GM18868 (cell line): ENCODE measurements around the gene GNAZ.

ENCODE experiments used
- ATAC-seq: cut with Tn5 transposase; IDR thresholded peaks from one replicate; pipeline ENCODE4 v1.9.1; 2021; ENCODE audit warnings: mild to moderate bottlenecking, moderate library complexity; ENCODE audit not compliant: unreplicated experiment

GNAZ gene

GRCh38 chr22:23075525-23076216 lies 5.4 kb downstream of the GNAZ start:
- no peak for ATAC-seq

DNA sequence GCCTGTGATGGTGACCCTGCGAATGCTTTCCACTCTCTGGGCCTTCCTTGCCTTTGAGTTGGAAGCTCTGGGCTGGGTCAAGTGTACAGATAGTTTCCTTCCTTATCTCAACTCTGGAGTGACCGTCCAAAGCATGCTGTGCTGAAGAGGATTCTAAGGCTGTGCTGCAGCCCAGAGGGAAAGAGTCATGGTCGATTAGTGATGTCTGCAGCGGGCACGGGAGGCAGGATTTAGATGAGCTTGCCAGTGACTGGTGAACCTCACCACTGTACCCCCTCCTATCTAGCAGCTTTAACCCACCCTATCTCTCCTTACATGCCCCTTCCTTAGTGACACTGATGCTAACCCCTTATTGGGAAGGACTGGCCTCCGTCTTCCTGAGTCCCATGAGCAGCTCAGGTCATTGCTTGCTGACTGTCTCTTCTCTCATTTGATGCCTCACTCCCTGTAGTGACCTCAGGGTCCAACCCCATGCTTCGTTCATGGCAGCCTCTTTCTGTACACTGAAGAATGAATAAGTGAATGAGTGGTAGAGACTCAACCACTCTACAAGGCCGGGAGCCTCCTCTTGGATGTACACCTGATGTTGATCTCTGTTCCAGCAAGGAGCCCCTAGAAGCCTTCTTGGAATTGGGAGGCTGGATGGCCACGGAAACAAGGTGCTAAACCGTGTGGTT lies 6.7 kb downstream of the GNAZ start:
- ATAC-seq, result no peak

- ATAC-seq, result no peak
Observed at GRCh38 chr22:23077627-23078461, 7.5 kb downstream of the GNAZ start.

DNA sequence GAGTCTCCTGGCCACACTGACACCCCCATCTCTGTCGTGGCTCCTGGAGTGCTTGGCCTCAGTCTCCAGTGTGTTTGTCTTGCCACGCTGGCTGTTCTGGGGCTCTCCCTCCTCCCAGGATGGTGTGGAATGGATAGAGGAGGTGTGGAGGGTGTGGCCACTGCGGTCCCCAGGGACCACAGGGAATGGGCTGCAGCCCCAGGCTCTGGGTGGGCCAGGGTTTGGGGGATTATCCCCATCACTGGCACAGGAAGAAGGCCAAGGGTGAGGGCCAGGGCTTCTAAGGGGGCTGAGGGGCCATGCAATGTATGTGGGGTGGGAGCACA lies 8.1 kb downstream of the GNAZ start:
- ATAC-seq, result no peak

GRCh38 chr22:23079240-23079768 lies 9.0 kb downstream of the GNAZ start:
- no peak for ATAC-seq

DNA sequence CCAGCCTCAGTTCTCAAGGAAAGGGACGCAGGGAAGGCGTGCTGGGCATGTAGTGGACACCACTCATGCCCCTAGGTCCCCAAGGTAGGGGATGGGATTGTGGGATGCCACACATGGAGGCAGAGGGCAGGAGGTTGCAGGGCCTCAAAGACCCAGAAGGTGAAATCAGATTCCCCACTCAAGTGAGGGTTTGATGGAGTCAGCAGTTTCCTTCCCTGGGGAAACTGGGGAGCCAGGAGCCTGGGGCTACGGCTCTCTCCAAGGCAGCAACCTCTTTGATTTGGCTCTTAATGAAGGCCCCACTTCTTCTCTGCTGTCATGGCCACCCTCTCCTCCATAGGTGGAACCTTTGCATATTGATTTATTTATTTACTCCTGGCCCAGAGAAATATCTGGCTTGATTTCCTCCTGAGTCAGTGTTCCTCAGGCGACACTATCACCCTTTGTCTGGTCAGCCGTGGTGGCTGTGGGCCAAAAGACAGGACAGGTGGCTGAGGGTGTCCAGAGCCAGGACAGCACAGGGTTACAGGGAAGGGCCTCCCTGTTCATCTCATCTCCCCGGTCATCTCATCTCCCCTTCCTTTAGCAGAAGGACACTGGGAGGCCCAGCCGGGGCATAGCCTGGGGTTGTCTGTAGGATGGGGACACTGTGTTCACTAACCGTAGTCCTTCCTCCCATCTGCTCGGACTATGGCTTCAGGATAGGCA lies 9.6 kb downstream of the GNAZ start:
- ATAC-seq, result no peak

DNA sequence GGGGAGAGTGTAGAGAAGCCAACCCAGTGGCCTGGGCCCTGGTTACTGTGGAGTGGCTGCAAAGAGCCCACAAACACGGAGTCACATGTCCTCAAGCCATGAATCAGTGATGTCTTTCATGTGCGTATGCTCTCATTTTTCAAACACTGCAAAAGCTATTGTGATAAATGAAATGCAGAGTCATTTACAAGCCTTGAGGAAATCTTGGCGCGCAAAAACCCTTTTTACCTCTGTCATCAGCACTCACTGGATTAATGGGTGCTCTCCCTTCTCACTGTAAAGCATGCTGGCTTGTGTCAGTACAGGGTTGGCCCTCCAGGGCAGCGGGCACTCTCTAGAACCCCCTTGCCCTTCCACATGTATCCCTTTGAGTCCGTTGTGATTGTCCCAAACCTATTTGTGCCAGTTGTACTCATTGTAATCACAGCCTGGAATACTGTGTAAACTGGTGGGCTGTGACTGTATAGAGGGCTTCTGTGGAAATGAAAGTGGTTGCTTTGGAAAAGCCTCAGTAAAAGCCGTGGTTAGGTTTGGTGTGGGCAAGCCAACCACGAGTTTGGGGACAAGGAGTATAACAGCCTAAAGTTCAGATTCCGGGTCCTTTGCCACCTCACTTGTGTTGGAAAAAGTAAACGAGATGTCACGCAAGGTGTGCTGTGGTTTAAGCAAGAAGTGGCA lies 10.4 kb downstream of the GNAZ start:
- ATAC-seq, result no peak

- no peak for ATAC-seq
Observed at GRCh38 chr22:23082534-23083314, 12.4 kb downstream of the GNAZ start.

DNA sequence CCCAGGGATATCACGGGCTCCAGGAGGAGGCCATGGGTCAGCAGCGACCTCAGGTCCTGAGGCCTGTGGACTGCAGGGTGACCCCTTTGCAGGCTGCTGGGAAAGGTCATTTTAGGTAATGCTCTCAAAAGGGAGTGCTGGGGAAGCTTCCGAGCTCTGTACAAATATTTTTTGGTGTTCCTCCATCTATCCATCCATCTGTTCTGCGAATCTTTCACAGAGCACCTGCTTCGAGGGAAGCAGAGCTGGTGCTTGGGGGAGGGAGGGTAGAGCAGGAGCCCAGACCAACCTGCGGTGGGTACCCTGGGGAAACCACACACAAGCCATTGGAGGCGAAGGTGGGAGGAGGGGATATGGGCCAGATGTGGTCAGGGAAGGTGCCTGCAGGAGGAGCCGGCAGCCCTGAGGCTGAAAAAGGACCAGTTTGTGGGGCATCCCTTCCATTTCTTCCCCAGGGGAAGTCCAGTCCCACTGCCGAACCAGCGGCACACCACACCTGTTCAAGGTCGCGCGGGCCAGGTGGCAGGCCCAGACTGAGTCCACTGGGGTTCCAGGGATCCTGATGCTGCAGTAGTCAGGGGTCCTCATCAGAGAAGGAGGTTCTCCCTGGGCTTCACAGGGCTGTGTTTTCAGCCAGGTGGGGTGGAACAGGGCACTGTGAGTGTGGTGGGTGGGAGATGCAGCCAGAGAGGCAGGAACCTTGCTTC lies 13.1 kb downstream of the GNAZ start:
- no peak for ATAC-seq

- no peak for ATAC-seq
Observed at GRCh38 chr22:23084453-23085350, 14.4 kb downstream of the GNAZ start.

GRCh38 chr22:23085351-23085671 lies 15.0 kb downstream of the GNAZ start:
- ATAC-seq, result no peak

GRCh38 chr22:23085785-23086184 lies 15.5 kb downstream of the GNAZ start:
- ATAC-seq, result no peak

DNA sequence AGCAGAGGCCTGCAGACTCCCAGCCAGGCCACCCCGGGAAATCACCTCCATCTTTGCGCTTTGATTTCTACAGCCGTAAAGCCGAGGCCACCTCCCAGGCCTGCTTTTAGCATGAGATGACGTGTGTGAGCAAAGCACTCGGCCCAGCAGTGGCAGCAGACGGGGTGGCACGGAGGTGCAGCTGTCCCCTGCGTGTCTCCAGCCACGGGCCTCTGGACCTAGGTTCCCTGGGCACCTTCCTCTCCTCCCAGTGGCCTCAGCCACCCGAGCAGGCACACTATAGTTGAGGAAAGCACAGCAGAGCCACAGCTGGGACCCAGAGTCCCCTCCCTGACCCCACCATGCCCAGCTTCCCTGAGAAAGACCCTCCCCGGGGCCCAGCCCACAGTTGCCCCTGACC lies 15.9 kb downstream of the GNAZ start:
- ATAC-seq, result no peak

DNA sequence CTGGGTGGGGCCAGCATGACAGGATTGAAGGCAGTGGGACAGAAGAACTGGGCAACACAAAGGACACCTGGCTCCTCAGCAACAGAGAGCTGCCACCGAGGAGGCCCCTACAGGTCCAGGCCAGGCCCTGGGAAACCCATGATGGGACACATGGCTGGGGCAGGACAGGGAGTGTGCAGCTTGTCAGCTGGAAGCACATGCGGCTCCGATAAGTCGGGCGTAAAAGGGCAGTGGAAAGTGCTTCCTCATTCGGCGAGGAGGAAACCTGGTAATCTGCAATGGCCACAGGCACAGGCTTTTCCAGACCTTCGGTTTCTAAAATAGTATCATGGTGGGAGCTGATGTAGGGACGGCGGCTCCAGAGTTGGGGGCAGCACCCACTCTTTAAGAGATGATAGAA lies 16.5 kb downstream of the GNAZ start:
- no peak for ATAC-seq

GRCh38 chr22:23088199-23088604 lies 17.9 kb downstream of the GNAZ start:
- ATAC-seq, result no peak

DNA sequence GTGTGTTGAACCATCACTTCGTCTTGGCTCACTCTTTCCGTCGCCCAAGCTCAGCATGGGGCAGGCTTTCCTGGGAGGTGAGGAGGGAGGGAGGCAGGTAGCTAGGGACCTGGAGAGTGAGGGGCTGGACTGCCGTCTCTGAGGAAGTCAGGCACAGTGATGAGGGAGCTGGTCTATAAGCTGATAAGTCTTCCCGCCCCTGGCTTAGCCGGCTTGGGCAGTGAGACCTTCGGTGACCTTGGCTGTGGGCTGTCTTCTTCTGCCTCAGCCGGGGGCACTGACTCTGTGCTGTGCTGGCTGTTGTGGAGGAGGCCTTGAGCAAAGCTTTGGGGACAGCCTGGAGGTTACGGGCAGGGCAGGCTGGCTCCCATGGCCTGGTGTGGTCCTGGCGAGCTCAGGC lies 18.7 kb downstream of the GNAZ start:
- ATAC-seq, result no peak

DNA sequence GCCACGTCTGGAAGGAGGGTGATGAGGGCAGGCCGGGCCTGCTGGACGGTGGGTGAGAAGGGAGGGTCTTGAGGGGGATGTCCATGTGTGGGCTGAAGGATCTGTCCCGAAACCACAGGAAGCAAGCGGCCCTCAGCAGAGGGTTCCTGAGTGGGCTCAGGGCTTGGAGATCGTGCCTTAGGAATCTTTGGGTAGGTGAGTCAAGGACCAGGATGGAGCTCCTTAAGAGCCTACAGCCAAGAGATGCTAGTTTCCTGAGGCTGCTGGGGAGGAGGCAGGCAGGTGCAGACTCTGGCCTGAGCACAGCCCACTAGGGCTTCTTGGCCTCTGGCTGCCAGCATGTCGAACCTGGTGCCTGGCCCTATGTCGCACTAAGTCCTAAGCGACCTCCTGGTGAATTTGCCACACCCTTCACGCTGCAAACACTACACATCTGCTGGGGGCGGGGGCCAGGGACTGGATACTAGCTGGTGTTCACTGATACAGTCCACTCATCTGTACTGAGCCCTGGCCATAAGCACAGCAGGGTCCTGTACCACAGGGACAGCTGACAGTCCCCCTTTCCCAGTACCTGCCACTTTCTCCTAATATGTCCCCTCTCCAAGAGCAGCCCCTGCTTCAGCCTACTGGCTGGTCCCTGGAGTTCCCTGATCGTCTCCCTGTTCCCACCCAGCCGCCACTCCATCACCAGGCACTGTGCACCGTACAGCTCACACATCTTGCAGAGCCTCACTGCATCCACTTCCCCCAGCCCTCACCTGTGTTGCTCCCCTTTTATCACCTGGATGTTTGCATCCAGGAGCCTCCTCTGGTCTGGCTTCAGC lies 19.5 kb downstream of the GNAZ start:
- ATAC-seq, result no peak

DNA sequence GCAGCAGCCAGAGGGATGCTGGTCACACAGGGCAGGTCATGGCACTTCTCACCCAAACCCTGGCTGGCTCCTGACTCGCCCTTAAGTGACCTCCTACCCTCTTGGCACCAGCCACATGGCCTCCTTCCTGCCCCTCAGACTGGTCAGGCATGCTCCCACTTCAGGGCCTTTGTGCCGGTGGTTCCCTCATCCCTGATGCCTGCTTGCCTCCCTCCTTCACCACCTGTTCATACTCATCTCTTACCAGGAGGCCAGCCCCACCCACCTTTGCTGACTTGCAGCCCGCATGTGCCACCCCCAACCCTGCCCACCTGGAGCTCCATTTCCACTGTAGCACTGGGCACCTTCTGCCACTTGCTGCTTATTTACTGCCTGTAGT lies 20.1 kb downstream of the GNAZ start:
- ATAC-seq, result no peak
